ENCODE measurements around the gene USP6NL. TPM values are rescaled to one million over a fixed set of nuclear protein-coding genes. Genes with fewer than 3 reads are reported as not detected.

Gene USP6NL
- polyA plus RNA-seq, 1 donor (not counting 4 experiments of a cell fraction or from before 2014, with no cell fraction given): 8.7 TPM

DNA sequence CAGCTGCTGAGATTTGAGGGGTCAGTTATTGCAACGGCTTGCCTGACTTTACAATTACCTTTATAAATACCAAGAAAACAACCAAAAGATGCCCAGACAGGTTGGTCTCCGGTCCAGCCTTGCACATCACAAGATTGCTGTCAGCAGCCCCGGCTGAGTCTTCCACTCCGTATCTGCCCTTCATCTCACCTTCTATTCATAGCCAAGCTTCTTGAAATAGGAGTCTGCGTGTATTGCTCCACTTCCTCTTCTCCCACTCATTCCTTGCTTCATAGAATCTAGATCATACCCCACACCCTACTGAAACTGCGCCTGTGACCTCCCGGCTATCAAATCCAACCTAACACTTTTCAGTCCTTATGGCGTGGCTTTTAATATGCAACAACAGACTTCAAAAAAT lies 31.1 kb upstream of the USP6NL start:
- Histone ChIP-seq H3K79me2 (ENCODE audit: control insufficient read depth, insufficient read depth, low read length) (no peaks in the 10 kb centered on the region), H2AFZ (ENCODE audit: control insufficient read depth, low read length) (no peak overlapping the region), H3K9ac (ENCODE audit: control insufficient read depth, extremely low read depth, insufficient read depth, low read length) (no peak overlapping the region), H4K20me1 (ENCODE audit: control insufficient read depth, extremely low read depth, insufficient read depth, low read length) (no peaks in the 10 kb centered on the region), H3K27me3 (ENCODE audit: control insufficient read depth, extremely low read depth, insufficient read depth, low read length) (peaks cover 5% of the 10 kb centered on the region), H3K4me2 (ENCODE audit: control insufficient read depth, extremely low read depth, insufficient read depth, low read depth, low read length) (no peak overlapping the region), H3K27ac (ENCODE audit: control insufficient read depth, insufficient read depth, low read length) (no peak overlapping the region), H3K9me1 (ENCODE audit: control insufficient read depth, extremely low read depth, insufficient read depth, low read length) (no peaks in the 10 kb centered on the region), H3K4me3 (ENCODE audit: control insufficient read depth in 2 of 3, extremely low read depth in 1 of 3, insufficient read depth in 2 of 3, low read depth in 1 of 3, low read length in 3 of 3) (no peak overlapping the region), H3K4me1 (ENCODE audit: control insufficient read depth, extremely low read depth, insufficient read depth, low read length) (no peaks in the 10 kb centered on the region), H3K36me3 (ENCODE audit: control insufficient read depth in 2 of 2, extremely low read depth in 1 of 2, insufficient read depth in 2 of 2, low read length in 2 of 2) (no peaks in the 10 kb centered on the region), H3K9me3 (ENCODE audit: control insufficient read depth, low read depth, low read length) (no peaks in the 10 kb centered on the region)
- dilution Hi-C loops (cut with MboI; ENCODE audit: extremely low pct_ligation_motif_present, low sequenced_read_pairs): no loop called here
- TF ChIP-seq CTCF (optimal IDR thresholded peaks at IDR 0.05 in 1 of 3, IDR thresholded peaks at IDR 0.05 in 1 of 3, conservative IDR thresholded peaks at IDR 0.05 in 1 of 3; ENCODE audit: extremely low read depth in 1 of 3, insufficient read depth in 2 of 3, low read length in 3 of 3) (no peak), EZH2 (IDR thresholded peaks at IDR 0.05; ENCODE audit: low read length) (no peak)
- no peak for DNase-seq (ENCODE audit: low read depth, low spot score)
- no peak for FAIRE-seq

DNA sequence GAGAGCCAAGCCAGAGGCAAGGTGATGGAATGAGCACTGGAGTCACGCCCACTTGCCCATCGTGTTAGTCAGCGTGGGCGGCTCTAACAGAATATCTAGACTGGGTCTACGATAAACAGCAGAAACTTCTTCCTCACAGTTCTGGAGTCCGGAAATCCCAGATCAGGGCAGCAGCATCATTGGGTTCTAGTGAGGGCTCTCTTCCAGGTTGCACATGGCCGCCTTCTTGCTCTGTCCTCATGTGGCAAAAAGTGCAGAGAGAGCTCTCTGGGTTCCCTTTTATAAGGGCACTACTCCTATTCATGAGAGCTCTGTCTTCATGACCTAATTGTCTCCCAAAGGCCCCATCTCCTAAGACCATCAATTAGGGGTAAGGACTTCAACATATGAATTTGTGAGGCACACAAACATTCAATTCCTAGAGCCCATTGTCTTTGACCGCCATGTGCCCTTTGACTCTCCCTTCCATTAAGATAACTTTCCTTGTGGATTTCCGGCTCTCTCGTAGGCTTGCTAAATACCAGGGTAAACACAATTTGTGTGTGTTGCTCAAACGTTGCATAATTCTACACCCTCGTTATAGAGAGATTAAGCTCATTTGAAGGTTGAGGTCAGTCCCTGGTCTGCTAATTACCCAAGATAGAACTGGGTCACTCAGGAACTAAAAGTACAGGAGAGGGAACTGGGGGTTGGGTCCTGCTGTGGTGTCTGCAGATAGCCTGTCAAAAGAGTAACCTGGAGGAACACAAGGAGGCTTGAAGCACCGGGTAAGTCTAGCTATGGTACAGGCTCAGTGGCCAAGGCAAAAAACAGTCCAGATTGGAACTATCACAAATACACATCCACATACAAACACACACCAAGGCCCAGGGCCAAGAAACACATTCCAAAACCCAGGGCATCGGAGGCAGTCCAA lies 28.7 kb upstream of the USP6NL start:
- TF ChIP-seq EZH2 (IDR thresholded peaks at IDR 0.05; ENCODE audit: low read length) (no peak), CTCF (optimal IDR thresholded peaks at IDR 0.05 in 1 of 3, IDR thresholded peaks at IDR 0.05 in 1 of 3, conservative IDR thresholded peaks at IDR 0.05 in 1 of 3; ENCODE audit: extremely low read depth in 1 of 3, insufficient read depth in 2 of 3, low read length in 3 of 3) (no peak)
- dilution Hi-C loops (cut with MboI; ENCODE audit: extremely low pct_ligation_motif_present, low sequenced_read_pairs): no loop called here
- Histone ChIP-seq H3K27ac (ENCODE audit: control insufficient read depth, insufficient read depth, low read length) (no peak overlapping the region), H2AFZ (ENCODE audit: control insufficient read depth, low read length) (no peak overlapping the region), H3K27me3 (ENCODE audit: control insufficient read depth, extremely low read depth, insufficient read depth, low read length) (peaks cover 5% of the 10 kb centered on the region), H3K4me1 (ENCODE audit: control insufficient read depth, extremely low read depth, insufficient read depth, low read length) (no peaks in the 10 kb centered on the region), H3K4me3 (ENCODE audit: control insufficient read depth in 2 of 3, extremely low read depth in 1 of 3, insufficient read depth in 2 of 3, low read depth in 1 of 3, low read length in 3 of 3) (no peak overlapping the region), H3K9me1 (ENCODE audit: control insufficient read depth, extremely low read depth, insufficient read depth, low read length) (no peaks in the 10 kb centered on the region), H4K20me1 (ENCODE audit: control insufficient read depth, extremely low read depth, insufficient read depth, low read length) (no peaks in the 10 kb centered on the region), H3K36me3 (ENCODE audit: control insufficient read depth in 2 of 2, extremely low read depth in 1 of 2, insufficient read depth in 2 of 2, low read length in 2 of 2) (no peaks in the 10 kb centered on the region), H3K9me3 (ENCODE audit: control insufficient read depth, low read depth, low read length) (no peaks in the 10 kb centered on the region), H3K79me2 (ENCODE audit: control insufficient read depth, insufficient read depth, low read length) (no peaks in the 10 kb centered on the region), H3K9ac (ENCODE audit: control insufficient read depth, extremely low read depth, insufficient read depth, low read length) (no peak overlapping the region), H3K4me2 (ENCODE audit: control insufficient read depth, extremely low read depth, insufficient read depth, low read depth, low read length) (no peak overlapping the region)
- DNase-seq (ENCODE audit: low read depth, low spot score): no peak
- no peak for FAIRE-seq
